Naive thymus-derived CD8-positive, alpha-beta T cell (primary cell): ENCODE data around the gene GALNT1. TPM values are rescaled to one million over a fixed set of nuclear protein-coding genes. Genes with fewer than 3 reads are reported as not detected.

Experiments
- ATAC-seq, 2 donors: fragments of 150-1000 bp; cut with Tn5 transposase in 1 of 2; sonication (Bioruptor Pico), chemical (Tn5 transposase) in 1 of 2; 1 replicate in 1 of 2; 2 replicates in 1 of 2; pipeline ENCODE4 v1.10.0; 2021; ENCODE audit warnings: mild to moderate bottlenecking in 2 of 2, moderate library complexity in 2 of 2
- POLR2A ChIA-PET: fragments of 350-600 bp; sonication (Branson Sonifier 250); formaldehyde crosslinking; loops from one replicate; lab custom pipeline; 2021; ENCODE audit warnings: antibody characterized with exemption; lab: Charles Lee
- DNase-seq, 10 donors: peaks; one replicate each; pipeline versions ENCODE4 v3.0.0 to v3.0.0-alpha.2; 2020 to 2022
- H3K27ac Mint-ChIP-seq, 10 donors: one replicate each; pipeline ENCODE4 v1.8.0; 2020 to 2022; ENCODE audit warnings: mild to moderate bottlenecking in 10 of 10, mixed read lengths in 10 of 10, moderate library complexity in 4 of 10, inconsistent platforms in 1 of 10
- H3K27me3 Mint-ChIP-seq, 5 donors: one replicate each; pipeline ENCODE4 v1.8.0; 2021 to 2022; ENCODE audit warnings: mixed read lengths in 5 of 5
- H3K36me3 Mint-ChIP-seq, 3 donors: one replicate each; pipeline ENCODE4 v1.8.0; 2020 to 2022; ENCODE audit warnings: mixed read lengths in 3 of 3, mild to moderate bottlenecking in 2 of 3, inconsistent platforms in 1 of 3
- H3K4me1 Mint-ChIP-seq, 4 donors: one replicate each; pipeline ENCODE4 v1.8.0; 2021 to 2022; ENCODE audit warnings: mixed read lengths in 4 of 4
- H3K4me3 Mint-ChIP-seq, 10 donors: one replicate each; pipeline ENCODE4 v1.8.0; 2020 to 2022; ENCODE audit warnings: mild to moderate bottlenecking in 10 of 10, mixed read lengths in 10 of 10, moderate library complexity in 6 of 10, inconsistent platforms in 1 of 10
- H3K9me3 Mint-ChIP-seq, 9 donors: one replicate each; pipeline ENCODE4 v1.8.0; 2020 to 2022; ENCODE audit warnings: mixed read lengths in 9 of 9, mild to moderate bottlenecking in 3 of 9, inconsistent platforms in 1 of 9, moderate library complexity in 1 of 9
- polyA plus RNA-seq, 3 donors: library from polyadenylated mRNA; unstranded; fragments of 300-500 nt; fragmentation: Illumina TruSeq; gene quantifications; one replicate each; pipeline ENCODE4 v1.2.3, GENCODE V29; 2021
- total RNA-seq, 8 experiments: library from RNA in 2 of 8; stranded (reverse) in 2 of 8; gene quantifications; one replicate each; pipeline ENCODE4 v1.2.3 and lab custom pipeline; 2021 to 2026

The GALNT1 gene
- total and polyA plus RNA-seq, 5 experiments from 2014 or later = 18.7 to 67.3 (median 42.4) TPM

- H3K27ac Mint-ChIP-seq = no peak overlapping the region
- H3K36me3 Mint-ChIP-seq = peaks cover 28 to 51% (median 42%) of the 10 kb centered on the region in 3 donors
- ATAC-seq = no peak
- H3K9me3 Mint-ChIP-seq = peaks cover 8 to 50% (median 24%) of the 10 kb centered on the region in 9 donors
- POLR2A ChIA-PET = no interaction called here
- no peaks in the 10 kb centered on the region for H3K4me1 Mint-ChIP-seq
- DNase-seq = no peak
- H3K27me3 Mint-ChIP-seq = no peaks in the 10 kb centered on the region
- no peak overlapping the region for H3K4me3 Mint-ChIP-seq
Observed at GRCh38 chr18:35715139-35715538, 133.6 kb downstream of the GALNT1 start.

- no peak overlapping the region for H3K4me3 Mint-ChIP-seq
- DNase-seq (no peak), ATAC-seq (no peak)
- peaks cover 8 to 60% (median 24%) of the 10 kb centered on the region in 9 donors for H3K9me3 Mint-ChIP-seq
- POLR2A ChIA-PET = no interaction called here
- peaks cover 0 to 4% (median 0%) of the 10 kb centered on the region in 5 donors for H3K27me3 Mint-ChIP-seq
- H3K4me1 Mint-ChIP-seq = no peaks in the 10 kb centered on the region
- H3K27ac Mint-ChIP-seq = no peak overlapping the region
- H3K36me3 Mint-ChIP-seq = peaks cover 18 to 45% (median 33%) of the 10 kb centered on the region in 3 donors
Observed at GRCh38 chr18:35716169-35716831, 134.8 kb downstream of the GALNT1 start.

DNA sequence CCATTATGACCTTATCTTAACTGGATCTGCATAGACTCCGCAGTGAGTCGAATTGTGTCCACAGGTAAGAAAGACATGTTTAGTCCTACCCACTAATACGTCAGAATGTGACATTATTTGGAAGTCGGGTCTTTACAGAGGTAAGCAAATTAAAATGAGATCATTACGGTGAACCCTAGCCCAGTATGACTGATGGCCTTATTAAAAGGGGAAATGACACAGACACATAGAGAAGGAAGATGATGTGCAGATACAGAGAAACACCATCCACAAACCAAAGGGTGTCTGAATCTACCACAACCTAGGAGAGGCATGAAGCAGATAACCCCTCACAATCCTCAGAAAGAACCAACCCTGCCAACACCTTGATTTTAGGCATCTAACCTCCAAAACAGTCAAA, 135.6 kb downstream of the GALNT1 start:
- Mint-ChIP-seq H3K9me3 (peaks cover 8 to 60% (median 26%) of the 10 kb centered on the region in 9 donors), H3K36me3 (peaks cover 10 to 37% (median 24%) of the 10 kb centered on the region in 3 donors), H3K4me1 (no peaks in the 10 kb centered on the region), H3K4me3 (no peak overlapping the region), H3K27ac (no peak overlapping the region), H3K27me3 (peaks cover 0 to 6% (median 3%) of the 10 kb centered on the region in 5 donors)
- POLR2A ChIA-PET = no interaction called here
- no peak for ATAC-seq
- no peak for DNase-seq

DNA sequence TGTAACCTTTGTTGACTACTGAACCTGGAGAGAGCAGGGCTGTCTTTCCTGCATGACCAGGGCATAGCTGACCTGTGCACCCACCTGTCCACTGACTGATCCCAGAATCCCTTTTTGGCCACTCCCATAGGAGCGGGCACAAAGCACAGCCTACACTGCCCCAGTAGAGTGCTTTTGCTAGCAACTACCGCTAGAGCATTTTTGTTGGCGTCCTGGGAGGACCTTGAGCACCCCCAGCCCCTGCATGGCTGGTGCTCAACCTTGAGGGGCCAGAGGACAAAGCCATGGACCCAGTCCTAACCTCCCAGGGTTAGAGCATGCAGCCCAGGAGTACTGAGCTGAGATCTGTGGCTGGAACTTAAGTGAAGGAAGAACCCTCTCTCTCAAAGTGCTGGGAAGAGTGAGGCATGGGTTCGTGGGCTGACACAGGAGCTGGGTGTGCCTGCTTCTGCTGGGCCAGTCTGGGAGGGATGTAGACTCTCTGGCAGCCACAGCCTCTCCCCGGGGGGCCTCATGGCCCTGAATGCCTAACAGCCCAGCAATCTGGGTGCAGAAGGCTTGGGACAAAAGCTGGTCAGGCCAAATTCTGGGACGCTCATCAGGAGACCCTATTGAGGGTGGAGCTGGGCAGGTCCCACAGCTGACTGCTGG, 140.0 kb downstream of the GALNT1 start:
- DNase-seq = no peak
- Mint-ChIP-seq H3K4me3 (no peak overlapping the region), H3K27me3 (peaks cover 0 to 16% (median 15%) of the 10 kb centered on the region in 5 donors), H3K36me3 (peaks cover 0 to 17% (median 0%) of the 10 kb centered on the region in 3 donors), H3K9me3 (peaks cover 9 to 53% (median 25%) of the 10 kb centered on the region in 9 donors), H3K4me1 (no peaks in the 10 kb centered on the region), H3K27ac (peak overlapping the region in 1 of 10 donors; percentile 63)
- POLR2A ChIA-PET = no interaction called here
- no peak for ATAC-seq

DNA sequence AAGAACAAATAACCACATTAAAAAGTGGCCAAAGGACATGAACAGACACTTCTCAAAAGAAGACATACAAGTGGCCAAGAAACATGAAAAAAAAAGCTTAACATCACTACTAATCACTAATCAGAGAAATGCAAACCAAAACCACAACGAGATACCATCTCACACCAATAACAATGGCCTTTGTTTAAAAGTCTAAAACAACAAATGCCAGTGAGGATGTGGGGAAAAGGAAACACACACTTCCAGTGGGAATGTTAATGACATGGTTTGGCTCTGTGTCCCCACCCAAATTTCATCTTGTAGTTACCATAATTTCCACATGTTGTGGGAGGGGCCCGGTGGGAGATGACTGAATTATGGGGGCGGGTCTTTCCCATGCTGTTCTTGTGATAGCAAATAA, 147.1 kb downstream of the GALNT1 start:
- no peaks in the 10 kb centered on the region for H3K4me1 Mint-ChIP-seq
- H3K27me3 Mint-ChIP-seq = peaks cover 0 to 14% (median 9%) of the 10 kb centered on the region in 5 donors
- H3K4me3 Mint-ChIP-seq = no peak overlapping the region
- POLR2A ChIA-PET = interaction anchor here (0.6 kb wide), 1 partner anchor 17 kb away, joined by 4 read pairs; no protein-coding TSS in a partner anchor
- H3K27ac Mint-ChIP-seq = no peak overlapping the region
- peaks cover 6 to 36% (median 20%) of the 10 kb centered on the region in 9 donors for H3K9me3 Mint-ChIP-seq
- H3K36me3 Mint-ChIP-seq = peaks cover 0 to 13% (median 6%) of the 10 kb centered on the region in 3 donors
- DNase-seq (no peak), ATAC-seq (no peak)

GRCh38 chr18:35729991-35730668, 148.6 kb downstream of the GALNT1 start:
- Mint-ChIP-seq H3K36me3 (peaks cover 0 to 13% (median 6%) of the 10 kb centered on the region in 3 donors), H3K27me3 (peaks cover 0 to 9% (median 0%) of the 10 kb centered on the region in 5 donors), H3K4me1 (no peaks in the 10 kb centered on the region), H3K27ac (no peak overlapping the region), H3K9me3 (peaks cover 4 to 29% (median 20%) of the 10 kb centered on the region in 9 donors), H3K4me3 (no peak overlapping the region)
- POLR2A ChIA-PET = no interaction called here
- DNase-seq = no peak
- no peak for ATAC-seq

DNA sequence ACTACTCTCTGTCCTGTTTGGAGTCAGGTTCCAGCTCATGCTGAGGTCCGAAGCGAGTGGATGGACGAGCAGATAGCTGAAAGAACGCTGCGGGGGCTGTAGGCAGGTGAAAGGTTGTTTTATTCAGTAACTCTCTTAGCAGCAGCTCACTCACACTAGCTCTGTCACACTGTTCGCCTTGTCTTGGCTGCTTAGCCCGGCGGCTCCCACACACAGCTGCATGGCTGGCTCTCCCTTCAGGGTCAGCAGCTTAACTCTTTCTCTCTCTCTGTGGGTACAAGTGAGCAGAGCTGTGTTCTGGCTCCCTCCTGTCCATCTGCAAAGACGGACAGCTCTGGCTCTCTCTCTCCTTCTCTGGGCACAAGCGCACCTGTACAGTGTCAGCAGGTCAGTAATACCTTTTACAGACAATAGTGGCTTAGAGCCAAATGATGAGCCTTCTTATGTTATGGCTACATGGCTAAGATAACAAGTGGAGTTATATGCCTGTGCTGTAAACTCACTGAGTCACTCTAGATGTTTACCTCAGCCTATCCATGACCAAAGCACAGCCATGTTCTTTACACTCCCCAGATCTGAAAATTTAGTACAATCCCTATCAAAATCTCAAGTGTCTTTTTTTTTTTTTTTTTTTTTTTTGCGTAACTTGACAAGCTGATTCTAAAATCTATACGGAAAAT, 149.3 kb downstream of the GALNT1 start:
- Mint-ChIP-seq H3K4me1 (no peaks in the 10 kb centered on the region), H3K4me3 (no peak overlapping the region), H3K27me3 (peaks cover 0 to 12% (median 2%) of the 10 kb centered on the region in 5 donors), H3K36me3 (peaks cover 0 to 13% (median 6%) of the 10 kb centered on the region in 3 donors), H3K27ac (peak overlapping the region in 1 of 10 donors; percentile 57), H3K9me3 (peaks cover 4 to 29% (median 20%) of the 10 kb centered on the region in 9 donors)
- POLR2A ChIA-PET = no interaction called here
- DNase-seq (no peak), ATAC-seq (no peak)

DNA sequence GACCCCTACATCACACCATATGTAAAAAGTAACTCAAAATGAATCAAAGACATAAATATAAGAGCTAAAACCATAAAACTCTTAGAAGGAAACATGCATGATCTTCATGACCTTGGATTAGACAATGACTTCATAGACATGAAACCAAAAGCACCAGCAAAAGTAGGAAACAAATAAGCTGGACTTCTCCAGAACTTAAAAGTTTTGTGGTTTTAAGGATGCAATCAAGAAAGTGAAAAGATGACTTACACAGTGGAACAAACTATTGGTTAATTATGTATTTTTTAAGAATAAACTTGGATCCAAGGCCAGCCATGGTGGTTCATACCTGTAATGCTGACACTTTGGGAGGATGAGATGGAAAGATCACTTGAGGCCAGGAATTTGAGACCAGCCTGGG, 150.2 kb downstream of the GALNT1 start:
- POLR2A ChIA-PET = no interaction called here
- ATAC-seq = no peak

DNA sequence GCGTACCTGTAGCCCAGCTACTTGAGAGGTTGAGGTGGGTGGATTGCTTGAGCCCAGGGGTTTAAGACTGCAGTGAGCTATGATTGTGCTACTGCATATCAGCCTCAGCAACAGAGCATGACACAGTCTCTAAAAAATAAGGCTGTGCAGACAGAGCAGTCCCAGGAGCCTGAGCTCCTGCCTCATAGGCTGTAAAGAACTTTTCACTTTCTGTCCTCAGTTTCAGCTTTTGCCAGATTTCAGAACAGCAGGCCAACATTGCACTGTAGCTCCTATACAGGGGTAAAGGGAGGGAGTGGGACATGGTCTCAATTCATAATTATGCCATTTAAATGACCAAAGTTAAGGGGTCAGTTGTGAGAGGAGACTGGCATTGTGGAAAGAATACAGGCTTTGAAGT, 150.6 kb downstream of the GALNT1 start:
- POLR2A ChIA-PET = no interaction called here
- Mint-ChIP-seq H3K4me1 (no peaks in the 10 kb centered on the region), H3K4me3 (no peak overlapping the region), H3K27ac (no peak overlapping the region), H3K27me3 (peaks cover 0 to 7% (median 2%) of the 10 kb centered on the region in 5 donors), H3K36me3 (peaks cover 0 to 13% (median 6%) of the 10 kb centered on the region in 3 donors), H3K9me3 (peaks cover 3 to 29% (median 16%) of the 10 kb centered on the region in 9 donors)
- no peak for DNase-seq
- no peak for ATAC-seq

More for the DNA sequence above, 150.2 kb downstream of the GALNT1 start:
- H3K27me3 Mint-ChIP-seq = peaks cover 0 to 7% (median 2%) of the 10 kb centered on the region in 5 donors
- H3K4me3 Mint-ChIP-seq = no peak overlapping the region
- no peak overlapping the region for H3K27ac Mint-ChIP-seq
- no peak for DNase-seq
- H3K36me3 Mint-ChIP-seq = peaks cover 0 to 13% (median 6%) of the 10 kb centered on the region in 3 donors
- no peaks in the 10 kb centered on the region for H3K4me1 Mint-ChIP-seq
- H3K9me3 Mint-ChIP-seq = peaks cover 3 to 29% (median 16%) of the 10 kb centered on the region in 9 donors

DNA sequence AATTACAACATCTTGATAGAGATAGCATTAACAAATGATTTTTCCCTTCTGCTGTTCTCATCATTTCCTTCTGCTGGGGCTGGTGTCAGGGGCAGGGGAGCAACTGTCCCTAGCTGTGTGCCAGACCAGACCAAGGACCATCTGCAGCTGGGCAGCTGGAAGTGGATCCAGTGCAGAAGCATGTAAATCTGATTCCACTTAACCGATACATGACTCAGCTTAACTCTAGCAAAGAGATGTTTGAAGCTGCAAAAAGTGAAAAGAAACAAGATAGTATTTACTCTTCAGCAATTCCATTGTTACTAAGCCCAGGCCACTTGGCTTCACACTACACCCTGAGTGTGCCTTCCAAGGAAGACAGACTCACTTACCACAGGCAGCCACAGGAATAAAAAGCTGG, 151.1 kb downstream of the GALNT1 start:
- ATAC-seq = no peak
- peaks cover 0 to 13% (median 6%) of the 10 kb centered on the region in 3 donors for H3K36me3 Mint-ChIP-seq
- POLR2A ChIA-PET = no interaction called here
- H3K9me3 Mint-ChIP-seq = peaks cover 3 to 29% (median 16%) of the 10 kb centered on the region in 9 donors
- no peak overlapping the region for H3K4me3 Mint-ChIP-seq
- H3K4me1 Mint-ChIP-seq = no peaks in the 10 kb centered on the region
- H3K27ac Mint-ChIP-seq = peak overlapping the region in 1 of 10 donors; percentile 16
- no peak for DNase-seq
- peaks cover 0 to 7% (median 2%) of the 10 kb centered on the region in 5 donors for H3K27me3 Mint-ChIP-seq

DNA sequence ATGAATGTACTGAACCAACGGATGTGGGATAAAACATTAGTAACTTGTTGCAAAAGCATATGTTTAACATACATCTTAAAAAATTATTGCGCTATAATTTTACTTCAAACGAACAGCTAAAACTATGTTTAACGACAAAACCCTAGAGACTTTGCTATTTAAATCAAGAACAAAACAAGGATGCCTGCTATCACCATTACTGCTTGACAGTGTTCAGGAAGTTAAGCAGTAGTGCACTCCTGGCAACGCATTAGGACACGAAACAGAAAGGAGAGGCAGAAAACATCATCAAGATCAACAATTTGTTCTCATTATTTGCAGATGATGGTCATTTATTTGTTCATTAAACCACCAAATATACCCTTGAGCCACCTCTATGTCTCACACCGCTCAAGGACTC, 151.9 kb downstream of the GALNT1 start:
- DNase-seq = no peak
- H3K4me1 Mint-ChIP-seq = no peaks in the 10 kb centered on the region
- ATAC-seq = no peak
- H3K9me3 Mint-ChIP-seq = peaks cover 3 to 32% (median 14%) of the 10 kb centered on the region in 9 donors
- peaks cover 0 to 7% (median 2%) of the 10 kb centered on the region in 5 donors for H3K27me3 Mint-ChIP-seq
- POLR2A ChIA-PET = no interaction called here
- H3K4me3 Mint-ChIP-seq = no peak overlapping the region
- peaks cover 0 to 16% (median 6%) of the 10 kb centered on the region in 3 donors for H3K36me3 Mint-ChIP-seq
- H3K27ac Mint-ChIP-seq = no peak overlapping the region

DNA sequence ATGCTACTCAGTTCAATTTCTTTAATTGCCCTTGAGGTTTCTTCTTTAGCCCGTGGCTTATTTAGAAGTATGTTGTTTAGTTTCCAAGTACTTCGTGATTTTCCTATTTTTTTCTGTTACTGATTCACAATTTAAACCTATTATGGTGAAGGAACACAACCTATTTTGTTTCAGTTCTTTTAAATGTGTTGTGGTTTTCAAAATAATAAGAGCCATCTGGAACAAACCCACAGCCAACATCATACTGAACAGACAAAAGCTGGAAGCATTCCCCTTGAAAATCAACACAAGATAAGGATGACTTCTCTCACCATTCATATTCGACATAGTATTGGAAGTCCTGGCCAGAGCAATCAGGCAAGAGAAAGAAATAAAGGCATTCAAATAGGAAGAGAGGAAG, 155.2 kb downstream of the GALNT1 start:
- Mint-ChIP-seq H3K9me3 (peaks cover 0 to 18% (median 6%) of the 10 kb centered on the region in 9 donors), H3K36me3 (peaks cover 0 to 6% (median 0%) of the 10 kb centered on the region in 3 donors), H3K4me1 (no peaks in the 10 kb centered on the region), H3K27ac (no peak overlapping the region), H3K27me3 (peaks cover 0 to 15% (median 2%) of the 10 kb centered on the region in 5 donors), H3K4me3 (no peak overlapping the region)
- POLR2A ChIA-PET = no interaction called here
- ATAC-seq = no peak
- no peak for DNase-seq
